CD4-positive, alpha-beta T cell treated with Interleukin-15 for 1 hour (primary cell): Measurements from ENCODE around the gene HHAT.
A peak's percentile ranks its signal among the peaks of the same experiment; 100 is the strongest.
"Not testable (repeated sequence)": the region's sequence is repeated elsewhere in the genome, so short reads cannot be mapped to it uniquely, and the experiment has no call there.

Experiments used
- DNase-seq: peaks from one replicate; pipeline ENCODE4 v3.0.0-alpha.2; 2020

HHAT gene

GRCh38 chr1:210400043-210400840, 71.5 kb downstream of the HHAT start:
- peak; percentile 25 for DNase-seq

- no peak for DNase-seq
These were observed 73.9 kb downstream of the HHAT start for GRCh38 chr1:210402560-210402959.

GRCh38 chr1:210405316-210405715, 76.6 kb downstream of the HHAT start:
- DNase-seq, result no peak

GRCh38 chr1:210406341-210406740, 77.6 kb downstream of the HHAT start:
- not testable (repeated sequence) for DNase-seq

GRCh38 chr1:210407207-210407886, 78.6 kb downstream of the HHAT start:
- DNase-seq, result peak; percentile 42

- DNase-seq, result no peak
These were observed 79.2 kb downstream of the HHAT start for GRCh38 chr1:210407887-210408252.

GRCh38 chr1:210412240-210412639, 83.5 kb downstream of the HHAT start:
- no peak for DNase-seq

GRCh38 chr1:210413951-210414350, 85.2 kb downstream of the HHAT start:
- DNase-seq, result no peak

- DNase-seq, result no peak
These were observed 87.2 kb downstream of the HHAT start for GRCh38 chr1:210415846-210416448.

GRCh38 chr1:210416681-210417080, 88.0 kb downstream of the HHAT start:
- no peak for DNase-seq

- no peak for DNase-seq
These were observed 89.2 kb downstream of the HHAT start for GRCh38 chr1:210417881-210418280.

GRCh38 chr1:210418863-210419650, 90.4 kb downstream of the HHAT start:
- no peak for DNase-seq

- DNase-seq, result not testable (repeated sequence)
These were observed 98.0 kb downstream of the HHAT start for GRCh38 chr1:210426696-210427095.

- DNase-seq, result no peak
These were observed 100.0 kb downstream of the HHAT start for GRCh38 chr1:210428696-210429095.

GRCh38 chr1:210434223-210434622, 105.5 kb downstream of the HHAT start:
- no peak for DNase-seq

- no peak for DNase-seq
These were observed 108.4 kb downstream of the HHAT start for GRCh38 chr1:210437111-210437510.

GRCh38 chr1:210437781-210438180, 109.1 kb downstream of the HHAT start:
- DNase-seq, result no peak

- DNase-seq, result no peak
These were observed 110.5 kb downstream of the HHAT start for GRCh38 chr1:210438928-210439841.

- DNase-seq, result no peak
These were observed 111.4 kb downstream of the HHAT start for GRCh38 chr1:210440081-210440480.

GRCh38 chr1:210441028-210441427, 112.3 kb downstream of the HHAT start:
- no peak for DNase-seq

- no peak for DNase-seq
These were observed 116.8 kb downstream of the HHAT start for GRCh38 chr1:210445485-210445884.

GRCh38 chr1:210445931-210446330, 117.2 kb downstream of the HHAT start:
- DNase-seq, result no peak
